Measurements from ENCODE around the gene PLEKHA3. TPM values are rescaled to one million over a fixed set of nuclear protein-coding genes. Genes with fewer than 3 reads are reported as not detected.

The PLEKHA3 gene
- total and polyA plus RNA-seq, 11 donors: 3.0 to 50.4 (median 38.7) TPM

- H3K4me3 ChIP-seq: no peak overlapping the region
- H3K4me1 ChIP-seq: no peaks in the 10 kb centered on the region
- peaks cover 0 to 49% (median 28%) of the 10 kb centered on the region in 9 donors for H3K36me3 ChIP-seq
- no peaks in the 10 kb centered on the region for H3K9me3 ChIP-seq
- H3K27ac ChIP-seq: no peak overlapping the region
- TF ChIP-seq, protein P1, sequence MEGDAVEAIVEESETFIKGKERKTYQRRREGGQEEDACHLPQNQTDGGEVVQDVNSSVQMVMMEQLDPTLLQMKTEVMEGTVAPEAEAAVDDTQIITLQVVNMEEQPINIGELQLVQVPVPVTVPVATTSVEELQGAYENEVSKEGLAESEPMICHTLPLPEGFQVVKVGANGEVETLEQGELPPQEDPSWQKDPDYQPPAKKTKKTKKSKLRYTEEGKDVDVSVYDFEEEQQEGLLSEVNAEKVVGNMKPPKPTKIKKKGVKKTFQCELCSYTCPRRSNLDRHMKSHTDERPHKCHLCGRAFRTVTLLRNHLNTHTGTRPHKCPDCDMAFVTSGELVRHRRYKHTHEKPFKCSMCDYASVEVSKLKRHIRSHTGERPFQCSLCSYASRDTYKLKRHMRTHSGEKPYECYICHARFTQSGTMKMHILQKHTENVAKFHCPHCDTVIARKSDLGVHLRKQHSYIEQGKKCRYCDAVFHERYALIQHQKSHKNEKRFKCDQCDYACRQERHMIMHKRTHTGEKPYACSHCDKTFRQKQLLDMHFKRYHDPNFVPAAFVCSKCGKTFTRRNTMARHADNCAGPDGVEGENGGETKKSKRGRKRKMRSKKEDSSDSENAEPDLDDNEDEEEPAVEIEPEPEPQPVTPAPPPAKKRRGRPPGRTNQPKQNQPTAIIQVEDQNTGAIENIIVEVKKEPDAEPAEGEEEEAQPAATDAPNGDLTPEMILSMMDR (IDR thresholded peaks at IDR 0.05): no peak
- TF ChIP-seq POLR2A (IDR thresholded peaks at IDR 0.05): no peak
- H3K27me3 ChIP-seq: no peaks in the 10 kb centered on the region
- no peak for DNase-seq
- 76 to 85% (median 80%) methylated on average over 1 of the region's 1 CpG for WGBS, 4 donors
- ATAC-seq: no peak
- intact Hi-C loops (cut with DNase I): no loop called here
Observed at GRCh38 chr2:178517496-178517895, 37.2 kb downstream of the PLEKHA3 start.

DNA sequence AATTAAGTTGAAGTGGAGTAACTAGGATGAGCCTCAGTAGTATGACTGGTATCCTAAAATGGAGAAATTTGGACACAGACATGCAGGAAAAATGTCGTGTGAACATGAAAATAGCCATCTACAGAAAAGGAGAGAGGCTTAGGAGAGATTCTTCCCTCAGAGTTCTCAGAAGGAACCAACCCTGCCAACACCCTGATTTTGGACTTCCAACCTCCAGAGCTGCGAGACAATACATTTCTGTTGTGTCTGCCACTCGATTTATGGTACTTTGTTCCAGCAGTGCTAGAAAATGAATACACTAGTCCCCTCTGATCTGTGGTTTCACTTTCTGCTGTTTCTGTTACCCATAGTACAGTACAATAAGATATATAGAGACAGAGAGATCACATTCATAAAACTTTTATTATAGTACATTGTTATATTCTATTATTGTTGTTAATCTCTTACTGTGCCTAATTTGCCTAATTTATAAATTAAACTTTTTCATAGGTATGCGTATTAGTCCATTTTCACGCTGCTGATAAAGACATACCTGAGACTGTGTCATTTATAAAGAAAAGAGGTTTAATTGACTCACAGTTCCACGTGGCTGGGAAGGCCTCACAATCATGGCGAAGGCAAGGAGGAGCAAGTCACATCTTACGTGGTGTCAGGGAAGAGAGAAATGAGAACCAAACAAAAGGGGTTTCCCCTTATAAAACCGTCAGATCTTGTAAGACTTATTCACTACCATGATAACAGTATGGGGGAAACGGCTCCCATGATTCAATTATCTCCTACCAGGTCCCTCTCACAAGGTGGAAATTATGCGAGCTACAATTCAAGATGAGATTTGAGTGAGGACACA is 41.3 kb downstream of the PLEKHA3 start:
- no peaks in the 10 kb centered on the region for H3K27me3 ChIP-seq
- no peak for DNase-seq
- no peak for ATAC-seq
- 91 to 94% (median 92%) methylated on average over 11 of the region's 11 CpGs for WGBS, 4 donors
- H3K4me3 ChIP-seq: no peak overlapping the region
- no peak for TF ChIP-seq POLR2A (IDR thresholded peaks at IDR 0.05)
- TF ChIP-seq, protein P1 (IDR thresholded peaks at IDR 0.05): no peak
- intact Hi-C loops (cut with DNase I): loop anchor here in 5 of 10 donors (2.0 to 10.0 kb wide), 4 partner anchors 39 to 407 kb away; partner anchors contain the start of genes PLEKHA3 (in 4 of the 5), PJVK (in 1 of the 5), PRKRA (in 1 of the 5) and RBM45 (in 1 of the 5)
- H3K36me3 ChIP-seq: peaks cover 0 to 38% (median 23%) of the 10 kb centered on the region in 9 donors
- H3K27ac ChIP-seq: no peak overlapping the region
- H3K9me3 ChIP-seq: no peaks in the 10 kb centered on the region
- peaks cover 0 to 14% (median 1%) of the 10 kb centered on the region in 12 donors for H3K4me1 ChIP-seq

GRCh38 chr2:178522950-178523595 is 42.8 kb downstream of the PLEKHA3 start:
- H3K36me3 ChIP-seq: peaks cover 2 to 43% (median 28%) of the 10 kb centered on the region in 9 donors
- TF ChIP-seq POLR2A (IDR thresholded peaks at IDR 0.05): peak in 1 of 2 donors; percentile 49
- TF ChIP-seq, protein P1 (IDR thresholded peaks at IDR 0.05): peak; percentile 59 to 88 (median 72)
- peak overlapping the region in 11 of 12 donors; percentile 46 to 83 (median 72) for H3K27ac ChIP-seq
- DNase-seq: peak; percentile 75 to 90 (median 86)
- no peaks in the 10 kb centered on the region for H3K9me3 ChIP-seq
- H3K27me3 ChIP-seq: no peaks in the 10 kb centered on the region
- H3K4me1 ChIP-seq: peaks cover 0 to 14% (median 1%) of the 10 kb centered on the region in 12 donors
- peak overlapping the region; percentile 28 to 75 (median 64) for H3K4me3 ChIP-seq
- WGBS, 4 donors: 8 to 19% (median 13%) methylated on average over 23 to 25 of the region's 25 CpGs
- peak; percentile 69 to 89 (median 86) for ATAC-seq
- intact Hi-C loops (cut with DNase I): loop anchor here in 5 of 10 donors (2.0 to 10.0 kb wide), 4 partner anchors 41 to 408 kb away; partner anchors contain the start of genes PLEKHA3 (in 4 of the 5), PJVK (in 1 of the 5), PRKRA (in 1 of the 5) and RBM45 (in 1 of the 5)

All from heart left ventricle (tissue), 16 donors.